DMS53 treated with DMSO at 0.1 percent for 48 hours (cell line): ENCODE results near the gene SLC6A13.
"Not testable (repeated sequence)": the region's sequence is repeated elsewhere in the genome, so short reads cannot be mapped to it uniquely, and the experiment has no call there.

Experiments
- DNase-seq: peaks from one replicate; lab custom pipeline; 2025; ENCODE audit not compliant: unreplicated experiment; lab: John Stamatoyannopoulos, UW

The SLC6A13 gene

DNA sequence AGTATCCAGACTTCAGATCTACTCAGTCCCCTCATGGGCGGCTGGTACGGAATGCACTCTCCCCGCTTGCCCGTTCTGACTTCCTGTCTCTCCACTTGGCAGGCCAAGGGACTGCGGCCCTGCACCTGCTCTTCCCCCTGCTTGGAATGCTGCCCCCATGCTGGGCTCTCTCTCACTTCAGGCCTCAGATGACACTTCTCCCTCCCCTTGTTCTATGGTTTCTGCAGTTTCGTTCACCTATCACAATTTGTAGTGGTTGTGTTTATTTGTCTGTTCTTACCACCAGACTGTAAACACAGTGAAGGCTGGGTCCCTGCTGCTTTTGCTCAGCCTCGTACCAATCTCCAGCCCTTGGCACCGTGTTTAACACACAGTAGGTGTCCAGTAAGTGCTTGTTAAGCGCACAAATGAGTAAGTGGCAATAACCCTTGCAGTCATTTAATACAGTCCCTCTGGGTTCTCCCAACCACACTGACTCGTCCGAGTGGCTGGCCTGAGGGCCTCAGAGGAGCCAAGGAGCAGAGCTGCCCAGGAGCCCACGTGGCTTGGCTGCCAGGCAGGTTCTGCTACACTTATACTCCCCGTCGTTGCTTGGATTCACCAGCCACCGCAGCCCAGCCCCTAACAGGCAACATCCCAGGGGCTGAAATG lies 60.4 kb downstream of the SLC6A13 start:
- peak; percentile 31 for DNase-seq

- DNase-seq = no peak
Measured at GRCh38 chr12:201361-201760, 61.3 kb downstream of the SLC6A13 start.

DNA sequence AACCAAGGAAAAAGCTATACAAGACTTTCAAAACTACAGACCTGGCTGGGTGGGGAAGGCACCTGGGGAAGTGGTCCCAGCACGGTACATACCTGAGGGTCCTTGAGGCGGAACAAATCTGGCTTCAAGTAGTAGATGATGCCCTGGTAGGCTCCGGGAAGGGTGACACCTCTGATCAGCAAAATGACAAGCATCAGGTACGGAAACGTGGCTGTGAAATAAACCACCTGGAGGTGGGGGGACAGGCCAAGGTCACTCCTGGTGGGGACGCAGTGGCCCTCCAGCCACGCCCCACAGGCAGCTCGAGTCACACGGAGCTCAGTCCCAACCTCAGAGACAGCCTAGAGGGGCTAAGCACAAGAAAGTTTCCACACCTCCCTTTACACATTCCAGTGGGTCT lies 63.9 kb downstream of the SLC6A13 start:
- no peak for DNase-seq

DNA sequence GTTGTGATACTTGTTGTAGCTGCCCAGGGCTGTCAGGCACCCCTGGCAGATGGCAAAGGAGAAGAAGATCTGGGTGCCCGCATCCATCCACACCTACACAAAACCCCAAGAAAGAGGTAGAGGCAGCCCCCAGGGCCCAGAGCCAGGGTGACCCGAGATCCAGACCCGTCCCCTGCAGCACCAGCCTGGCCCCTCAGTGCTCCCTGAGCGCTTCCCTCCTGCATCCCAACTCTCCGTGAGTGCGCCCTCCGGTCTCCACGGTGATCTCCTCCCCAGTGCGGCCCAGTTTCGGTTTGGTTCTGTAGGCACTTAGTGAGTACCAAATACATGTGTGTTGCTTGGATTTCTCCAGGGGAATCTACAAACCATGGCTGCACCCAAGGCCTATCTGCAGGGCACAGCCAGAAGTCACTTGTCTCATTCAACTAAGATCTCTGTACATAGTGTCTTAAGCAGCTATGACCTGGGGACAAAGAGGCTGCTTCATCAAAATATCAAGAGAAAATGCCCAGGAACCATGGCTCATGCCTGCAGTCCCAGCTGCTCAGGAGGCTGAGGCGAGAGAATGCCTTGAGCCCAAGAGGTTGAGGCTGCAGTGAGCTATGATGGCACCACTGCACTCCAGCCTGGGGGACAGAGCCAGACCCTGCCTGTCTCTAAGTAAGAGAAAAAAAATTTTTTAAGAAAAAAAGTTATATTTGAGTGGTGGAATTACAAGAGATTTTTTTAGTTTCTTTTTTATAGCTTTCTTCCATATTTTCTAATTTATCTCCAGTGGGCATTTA lies 64.5 kb downstream of the SLC6A13 start:
- no peak for DNase-seq

DNA sequence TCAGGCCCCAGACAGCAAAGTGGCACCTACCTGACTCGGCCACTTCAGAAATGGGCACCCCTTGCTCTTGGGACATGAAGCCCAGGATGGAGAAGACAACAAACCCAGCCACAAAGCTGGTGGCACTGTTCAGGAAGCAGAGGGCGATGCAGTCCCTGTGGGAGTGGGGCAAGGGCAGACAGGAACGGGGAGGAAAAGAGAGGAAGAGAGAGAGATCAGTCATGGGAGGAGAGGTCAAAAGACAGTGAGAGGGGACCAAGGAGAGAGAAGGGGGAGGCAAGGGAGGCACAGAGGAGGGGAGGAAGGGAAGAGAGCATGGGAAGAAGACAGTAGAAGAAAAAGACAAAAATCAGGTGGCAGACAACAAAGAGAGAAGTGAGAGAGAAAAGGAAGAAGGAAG lies 65.3 kb downstream of the SLC6A13 start:
- DNase-seq = no peak

DNA sequence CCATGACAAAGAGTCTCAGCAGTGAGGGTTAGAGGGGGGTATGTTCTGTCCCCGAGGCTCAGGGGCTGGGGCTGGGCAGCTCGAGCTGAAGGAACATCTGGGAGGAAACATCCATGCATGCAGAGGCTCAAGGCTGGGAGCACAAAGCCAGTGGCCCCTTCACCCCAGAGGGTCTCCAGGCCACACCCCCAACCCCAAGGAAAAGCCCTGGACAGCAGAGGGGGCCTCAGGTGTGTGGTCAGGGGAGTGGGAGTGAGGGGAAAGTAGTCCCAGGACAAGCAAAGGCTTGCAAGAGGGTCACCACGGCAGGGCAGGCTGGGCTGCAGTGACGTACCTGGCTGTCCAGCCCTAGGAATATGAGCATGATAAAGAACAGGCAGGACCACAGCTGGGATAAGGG lies 66.2 kb downstream of the SLC6A13 start:
- DNase-seq = no peak

GRCh38 chr12:195951-196350 lies 66.7 kb downstream of the SLC6A13 start:
- DNase-seq = no peak

DNA sequence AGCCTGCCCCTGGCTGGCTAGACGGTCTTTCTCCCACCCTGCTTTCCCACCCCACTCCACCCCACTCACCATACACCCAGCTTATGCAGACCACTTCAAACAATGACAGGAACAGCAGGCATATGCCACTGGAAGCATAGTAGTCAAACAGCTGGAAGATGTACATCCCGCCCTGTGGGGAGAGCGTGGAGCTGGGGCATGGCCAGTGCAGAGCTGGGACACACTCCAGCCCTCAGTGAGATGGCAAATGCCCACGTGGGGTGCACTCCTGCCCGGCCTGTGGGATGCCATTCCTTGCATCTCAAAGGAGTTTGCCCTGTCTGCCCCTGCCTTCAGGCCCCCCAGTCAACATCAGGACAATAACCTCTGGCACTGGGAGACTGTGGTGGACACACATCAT lies 67.5 kb downstream of the SLC6A13 start:
- no peak for DNase-seq

GRCh38 chr12:194276-194675 lies 68.4 kb downstream of the SLC6A13 start:
- DNase-seq = no peak

DNA sequence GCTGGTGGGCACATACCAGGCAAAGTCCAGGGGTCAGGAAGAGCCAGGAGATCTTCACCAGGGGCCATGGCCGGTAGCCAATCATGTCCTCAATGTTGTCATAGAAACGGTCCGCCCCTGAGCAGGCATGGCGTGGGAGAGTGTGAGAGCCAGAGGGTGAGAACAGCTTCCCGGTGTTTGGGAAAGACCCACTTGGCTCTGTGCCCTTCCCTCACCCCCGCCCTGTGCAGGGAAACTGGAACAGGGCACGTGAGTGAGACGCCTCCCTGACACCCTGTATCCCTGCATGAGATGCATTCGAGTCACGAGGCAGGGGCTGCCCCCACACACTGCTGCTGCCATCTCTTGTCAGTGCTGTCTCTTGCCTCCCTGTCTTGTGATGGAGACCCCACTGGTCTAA lies 69.4 kb downstream of the SLC6A13 start:
- no peak for DNase-seq

- no peak for DNase-seq
Measured at GRCh38 chr12:191541-191940, 71.1 kb downstream of the SLC6A13 start.

DNA sequence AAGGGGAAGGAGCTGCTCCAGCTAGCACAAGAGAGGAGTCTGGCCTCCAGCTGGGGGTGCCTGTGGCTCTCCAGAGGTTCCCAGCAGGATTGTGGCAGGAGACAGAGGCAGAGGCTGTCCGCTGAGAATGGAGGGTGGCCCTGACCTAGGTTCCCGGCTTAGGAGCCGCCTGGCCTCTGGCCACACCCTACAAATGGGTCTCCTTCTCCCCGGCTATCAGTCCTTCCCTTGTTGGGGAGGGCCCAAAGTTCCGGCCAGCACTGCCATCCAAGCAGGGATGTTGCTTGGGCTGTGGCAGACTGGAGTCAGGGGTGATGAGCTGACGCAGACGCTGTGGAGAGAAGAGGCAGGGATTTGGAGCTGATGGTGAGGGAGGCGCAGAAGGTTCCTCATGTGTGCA lies 71.8 kb downstream of the SLC6A13 start:
- DNase-seq = no peak

- DNase-seq = no peak
Measured at GRCh38 chr12:189622-189962, 73.0 kb downstream of the SLC6A13 start.

DNA sequence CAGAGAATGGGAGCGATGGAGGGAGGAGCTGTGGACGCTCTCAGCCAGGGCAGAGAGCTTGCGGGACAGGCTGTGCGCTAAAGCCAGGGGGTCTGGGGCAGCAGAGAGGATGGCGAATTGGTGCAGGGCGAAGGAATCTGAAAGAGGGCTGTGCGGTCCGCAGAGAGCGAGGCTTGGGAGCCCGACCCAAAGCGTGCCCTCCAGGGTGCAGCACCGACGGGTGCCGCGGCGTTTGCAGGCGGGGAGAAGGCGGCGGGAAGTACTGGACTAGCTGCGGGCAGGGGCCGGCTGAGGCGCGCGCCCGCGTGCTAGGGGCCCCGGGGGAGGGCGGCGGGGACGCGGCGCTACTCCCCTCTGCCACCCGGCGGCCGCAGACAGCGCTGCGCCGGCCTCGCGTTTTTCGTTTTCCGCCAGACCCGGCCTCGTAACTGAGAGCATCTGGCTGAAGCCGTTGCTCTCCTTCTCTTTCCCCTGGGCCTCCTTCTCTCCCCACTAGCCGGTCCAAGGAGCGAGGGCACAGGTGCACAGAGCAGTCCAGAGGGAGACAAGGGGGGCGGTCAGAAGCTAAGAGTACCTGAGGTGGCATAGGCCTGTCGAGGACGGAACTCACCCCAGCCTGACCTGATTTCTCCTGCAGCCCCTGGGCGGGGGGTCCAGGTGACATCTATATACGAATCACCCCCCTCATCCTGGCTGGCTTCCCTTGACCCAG lies 73.6 kb downstream of the SLC6A13 start:
- DNase-seq = peak; percentile 86

GRCh38 chr12:187986-188909 lies 74.4 kb downstream of the SLC6A13 start:
- DNase-seq = not testable (repeated sequence)

- no peak for DNase-seq
Measured at GRCh38 chr12:186006-186625, 76.5 kb downstream of the SLC6A13 start.

DNA sequence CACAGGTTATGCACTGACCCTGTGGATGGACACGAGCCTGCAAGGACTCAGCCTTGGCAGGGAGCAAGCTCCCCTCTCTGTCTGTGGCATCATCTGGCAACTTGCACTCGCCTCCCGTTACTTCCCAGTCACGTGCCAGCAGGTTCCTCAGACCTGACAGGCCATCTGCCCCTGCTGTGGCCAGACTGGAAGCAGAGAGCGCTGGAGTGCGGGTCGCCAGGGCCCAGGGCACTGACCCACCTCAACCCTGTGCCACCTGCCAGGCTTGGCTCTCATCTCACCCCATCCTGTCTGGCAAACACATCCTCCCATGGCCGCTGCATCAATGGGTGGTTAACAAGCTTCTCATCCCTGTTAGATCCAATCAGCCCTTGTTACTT lies 77.1 kb downstream of the SLC6A13 start:
- no peak for DNase-seq

DNA sequence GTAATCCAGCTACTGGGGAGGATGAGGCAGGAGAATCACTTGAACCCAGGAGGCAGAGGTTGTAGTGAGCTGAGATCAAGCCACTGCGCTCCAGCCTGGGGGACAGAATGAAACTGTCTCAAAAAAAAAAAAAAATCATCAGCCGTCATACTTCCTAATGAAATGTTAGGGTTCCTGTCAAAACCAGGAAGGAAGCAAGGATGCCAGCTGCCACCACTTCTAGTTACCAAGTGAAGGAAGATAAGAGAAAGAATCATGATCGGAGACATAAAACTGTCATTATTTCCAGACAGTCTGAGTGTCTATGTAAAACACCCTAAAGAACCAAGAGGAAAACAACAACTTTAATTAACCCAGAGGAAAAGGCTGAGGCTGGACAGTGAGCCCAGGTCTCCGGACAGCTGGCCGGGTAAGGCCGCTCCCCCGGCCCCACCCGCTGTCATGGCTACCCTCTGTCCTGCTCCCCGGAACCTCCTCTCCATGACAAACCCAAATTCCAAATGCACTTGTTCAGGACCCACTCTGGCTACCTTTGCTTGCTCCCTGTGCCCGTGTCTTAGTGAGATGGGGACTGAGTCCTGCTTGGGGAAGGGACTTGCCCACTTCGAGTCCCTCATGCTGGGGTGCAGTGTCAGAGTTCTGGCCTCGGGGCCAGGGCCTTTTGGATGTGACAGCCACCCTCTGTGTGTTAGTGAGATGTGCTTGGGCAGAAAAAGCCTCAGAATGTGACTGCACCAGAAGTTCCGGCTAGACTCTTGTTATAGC lies 77.6 kb downstream of the SLC6A13 start:
- no peak for DNase-seq

GRCh38 chr12:182381-182892 lies 80.2 kb downstream of the SLC6A13 start:
- no peak for DNase-seq

GRCh38 chr12:181921-182320 lies 80.7 kb downstream of the SLC6A13 start:
- no peak for DNase-seq
